Measurements from ENCODE around the gene ODAD4.

The ODAD4 gene

GRCh38 chr17:41930009-41930832, at the start of gene ODAD4:
Gene ODAD4 (plus strand): TSS chr17:41930617. CDS start chr17:41930724, 107 bp downstream.
- DNase-seq, result peak; percentile 96 to 97

GRCh38 chr17:41882756-41883155, 47.7 kb upstream of the ODAD4 start:
- DNase-seq, result no peak

GRCh38 chr17:41885733-41886132, 44.7 kb upstream of the ODAD4 start:
- DNase-seq, result no peak

- DNase-seq, result no peak
Measured at GRCh38 chr17:41888332-41888965, 42.0 kb upstream of the ODAD4 start.

- no peak for DNase-seq
Measured at GRCh38 chr17:41891135-41892020, 39.0 kb upstream of the ODAD4 start.

GRCh38 chr17:41892021-41892376, 38.4 kb upstream of the ODAD4 start:
- no peak for DNase-seq

GRCh38 chr17:41893384-41893783, 37.0 kb upstream of the ODAD4 start:
- no peak for DNase-seq

GRCh38 chr17:41894791-41895331, 35.6 kb upstream of the ODAD4 start:
- DNase-seq, result no peak

GRCh38 chr17:41895617-41896016, 34.8 kb upstream of the ODAD4 start:
- DNase-seq, result no peak

- no peak for DNase-seq
Measured at GRCh38 chr17:41896726-41897125, 33.7 kb upstream of the ODAD4 start.

- no peak for DNase-seq
Measured at GRCh38 chr17:41901646-41902045, 28.8 kb upstream of the ODAD4 start.

GRCh38 chr17:41904242-41904841, 26.1 kb upstream of the ODAD4 start:
- no peak for DNase-seq

- DNase-seq, result no peak
Measured at GRCh38 chr17:41905172-41905571, 25.2 kb upstream of the ODAD4 start.

- DNase-seq, result no peak
Measured at GRCh38 chr17:41906465-41907184, 23.8 kb upstream of the ODAD4 start.

GRCh38 chr17:41907185-41907556, 23.2 kb upstream of the ODAD4 start:
- no peak for DNase-seq

GRCh38 chr17:41907633-41908539, 22.5 kb upstream of the ODAD4 start:
- no peak for DNase-seq

GRCh38 chr17:41909088-41909487, 21.3 kb upstream of the ODAD4 start:
- no peak for DNase-seq

GRCh38 chr17:41910701-41911391, 19.6 kb upstream of the ODAD4 start:
- no peak for DNase-seq

- DNase-seq, result no peak
Measured at GRCh38 chr17:41912925-41913324, 17.5 kb upstream of the ODAD4 start.

- no peak for DNase-seq
Measured at GRCh38 chr17:41913798-41914197, 16.6 kb upstream of the ODAD4 start.
